ENCODE results near the gene TMEM91.

GRCh38 chr19:41357746-41358145 lies 18.6 kb upstream of the TMEM91 start:
- TF ChIP-seq CTCF (IDR thresholded peaks at IDR 0.05) (no peak), POLR2A (IDR thresholded peaks at IDR 0.05) (no peak)
